Measurements from ENCODE around the gene SNX8.

Gene SNX8

GRCh38 chr7:2247141-2247995 lies 66.9 kb downstream of the SNX8 start:
- in situ Hi-C loops (cut with MboI; ENCODE audit: low sequenced_read_pairs): no loop called here

- in situ Hi-C loops (cut with MboI; ENCODE audit: low sequenced_read_pairs): no loop called here
These were observed 68.2 kb downstream of the SNX8 start for GRCh38 chr7:2245883-2246675.

- in situ Hi-C loops (cut with MboI; ENCODE audit: low sequenced_read_pairs): no loop called here
These were observed 69.7 kb downstream of the SNX8 start for GRCh38 chr7:2244404-2244995.

GRCh38 chr7:2243458-2243857 lies 70.8 kb downstream of the SNX8 start:
- in situ Hi-C loops (cut with MboI; ENCODE audit: low sequenced_read_pairs): no loop called here

GRCh38 chr7:2242541-2243429 lies 71.5 kb downstream of the SNX8 start:
- in situ Hi-C loops (cut with MboI; ENCODE audit: low sequenced_read_pairs): no loop called here

- in situ Hi-C loops (cut with MboI; ENCODE audit: low sequenced_read_pairs): no loop called here
These were observed 72.4 kb downstream of the SNX8 start, which contains the start of the genes MRM2 and NUDT1 for GRCh38 chr7:2241580-2242540. TSS of gene MRM2 (minus strand) at chr7:2242205. CDS start at chr7:2242169, 36 bp downstream. TSS of gene NUDT1 (plus strand) at chr7:2242226. CDS start at chr7:2244575, 2,349 bp downstream.

- in situ Hi-C loops (cut with MboI; ENCODE audit: low sequenced_read_pairs): no loop called here
These were observed 75.0 kb downstream of the SNX8 start for GRCh38 chr7:2239242-2239641.

GRCh38 chr7:2237109-2237602 lies 77.1 kb downstream of the SNX8 start:
- in situ Hi-C loops (cut with MboI; ENCODE audit: low sequenced_read_pairs): no loop called here

- in situ Hi-C loops (cut with MboI; ENCODE audit: low sequenced_read_pairs): no loop called here
These were observed 80.3 kb downstream of the SNX8 start for GRCh38 chr7:2233926-2234325.

GRCh38 chr7:2232766-2233520 lies 81.3 kb downstream of the SNX8 start, which contains the start of gene MAD1L1:
TSS of gene MAD1L1 (minus strand) at chr7:2232945. CDS start at chr7:2230133, 2,812 bp downstream.
- in situ Hi-C loops (cut with MboI; ENCODE audit: low sequenced_read_pairs): no loop called here

- in situ Hi-C loops (cut with MboI; ENCODE audit: low sequenced_read_pairs): no loop called here
These were observed 82.1 kb downstream of the SNX8 start for GRCh38 chr7:2231992-2232765.

- in situ Hi-C loops (cut with MboI; ENCODE audit: low sequenced_read_pairs): no loop called here
These were observed 83.4 kb downstream of the SNX8 start for GRCh38 chr7:2230882-2231281.

GRCh38 chr7:2230226-2230625 lies 84.0 kb downstream of the SNX8 start:
- in situ Hi-C loops (cut with MboI; ENCODE audit: low sequenced_read_pairs): no loop called here

GRCh38 chr7:2229467-2229866 lies 84.8 kb downstream of the SNX8 start:
- in situ Hi-C loops (cut with MboI; ENCODE audit: low sequenced_read_pairs): no loop called here

GRCh38 chr7:2228921-2229320 lies 85.3 kb downstream of the SNX8 start:
- in situ Hi-C loops (cut with MboI; ENCODE audit: low sequenced_read_pairs): no loop called here

GRCh38 chr7:2227699-2228098 lies 86.5 kb downstream of the SNX8 start:
- in situ Hi-C loops (cut with MboI; ENCODE audit: low sequenced_read_pairs): no loop called here

GRCh38 chr7:2225830-2226229 lies 88.4 kb downstream of the SNX8 start:
- in situ Hi-C loops (cut with MboI; ENCODE audit: low sequenced_read_pairs): no loop called here

GRCh38 chr7:2225336-2225735 lies 88.9 kb downstream of the SNX8 start:
- in situ Hi-C loops (cut with MboI; ENCODE audit: low sequenced_read_pairs): no loop called here
